Uterus (tissue), 2 donors: Measurements from ENCODE around the gene PARD3.

ENCODE experiments used
- CTCF ChIP-seq, 4 experiments: fragments of 200-600 bp in 2 of 4; fragments of 450-650 bp in 2 of 4; sonication (generic) in 2 of 4; IDR thresholded peaks; one replicate each; pipeline ENCODE4 v1.5.1; 2016 to 2019; ENCODE audit warnings: antibody characterized with exemption in 4 of 4, mild to moderate bottlenecking in 2 of 4, moderate library complexity in 1 of 4
- POLR2A ChIP-seq, 2 donors: fragments of 450-650 bp; IDR thresholded peaks; one replicate each; pipeline ENCODE4 v1.6.1; 2016; ENCODE audit warnings: antibody characterized with exemption in 2 of 2, mild to moderate bottlenecking in 1 of 2, moderate library complexity in 1 of 2

GRCh38 chr10:34294137-34294536 lies 521.0 kb downstream of the PARD3 start:
- no peak for TF ChIP-seq POLR2A (IDR thresholded peaks at IDR 0.05)
- no peak for TF ChIP-seq CTCF (IDR thresholded peaks at IDR 0.05)
